ENCODE data around the gene PHLPP1. TPM values are rescaled to one million over a fixed set of nuclear protein-coding genes. Genes with fewer than 3 reads are reported as not detected.
A peak's percentile ranks its signal among the peaks of the same experiment; 100 is the strongest.

The PHLPP1 gene
- total and polyA plus RNA-seq, 8 donors = 2.9 to 14.7 (median 8.3) TPM

GRCh38 chr18:63002803-63003445 lies 287.6 kb downstream of the PHLPP1 start:
- TF ChIP-seq CTCF (IDR thresholded peaks at IDR 0.05) = no peak
- no peak for FAIRE-seq

GRCh38 chr18:63003899-63004298 lies 288.6 kb downstream of the PHLPP1 start:
- DNase-seq (no peak), ATAC-seq (no peak), FAIRE-seq (no peak)
- WGBS, 2 donors = 87 to 98% methylated on average over 5 of the region's 5 CpGs
- Histone ChIP-seq H3K27ac (no peak overlapping the region), H3K4me1 (peaks cover 0 to 7% (median 0%) of the 10 kb centered on the region in 3 donors), H3K36me3 (no peaks in the 10 kb centered on the region), H3K27me3 (no peaks in the 10 kb centered on the region), H3K4me3 (no peak overlapping the region), H3K9me3 (no peaks in the 10 kb centered on the region)
- intact Hi-C loops (cut with DNase I) = no loop called here
- TF ChIP-seq CTCF (IDR thresholded peaks at IDR 0.05) = no peak

More at GRCh38 chr18:63002803-63003445, 287.6 kb downstream of the PHLPP1 start:
- WGBS, 2 donors = 75 to 77% methylated on average over 9 of the region's 9 CpGs
- H3K4me1 ChIP-seq = peaks cover 0 to 7% (median 0%) of the 10 kb centered on the region in 3 donors
- H3K36me3 ChIP-seq = no peaks in the 10 kb centered on the region
- no peaks in the 10 kb centered on the region for H3K27me3 ChIP-seq
- no peak for ATAC-seq
- no peak overlapping the region for H3K27ac ChIP-seq
- no peak overlapping the region for H3K4me3 ChIP-seq
- no peak for DNase-seq
- H3K9me3 ChIP-seq = no peaks in the 10 kb centered on the region
- intact Hi-C loops (cut with DNase I) = no loop called here

- no peaks in the 10 kb centered on the region for H3K9me3 ChIP-seq
- WGBS, 2 donors = 71 to 76% methylated on average over 9 of the region's 9 CpGs
- H3K27ac ChIP-seq = no peak overlapping the region
- intact Hi-C loops (cut with DNase I) = no loop called here
- peaks cover 0 to 2% (median 0%) of the 10 kb centered on the region in 3 donors for H3K4me1 ChIP-seq
- DNase-seq = no peak
- no peak for FAIRE-seq
- peak in 2 of 4 donors; percentile 29 to 43 for ATAC-seq
- no peaks in the 10 kb centered on the region for H3K27me3 ChIP-seq
- no peak for TF ChIP-seq CTCF (IDR thresholded peaks at IDR 0.05)
- no peak overlapping the region for H3K4me3 ChIP-seq
- H3K36me3 ChIP-seq = no peaks in the 10 kb centered on the region
These were observed 289.2 kb downstream of the PHLPP1 start for GRCh38 chr18:63004466-63005089.

DNA sequence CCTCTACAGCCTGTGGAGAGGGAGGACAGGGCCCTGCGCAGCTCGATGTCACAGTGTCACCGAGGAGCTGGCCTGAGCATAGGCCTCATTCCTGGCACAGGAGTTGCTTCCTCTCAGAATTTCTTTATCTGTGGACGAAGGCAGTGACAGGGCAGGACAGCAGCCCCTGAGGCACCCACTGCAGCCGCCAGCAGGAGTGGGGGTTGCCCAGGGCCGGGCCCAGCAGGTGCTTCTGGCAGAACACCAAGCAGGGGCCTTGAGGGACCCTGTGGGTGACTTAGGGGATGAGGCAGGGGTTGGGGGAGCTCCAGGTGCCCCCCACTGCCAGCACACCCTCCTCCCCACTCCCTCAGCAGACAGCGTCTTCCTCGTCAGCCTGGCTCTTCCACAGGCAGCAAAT lies 290.0 kb downstream of the PHLPP1 start:
- no peak for ATAC-seq
- no peak overlapping the region for H3K4me3 ChIP-seq
- intact Hi-C loops (cut with DNase I) = no loop called here
- TF ChIP-seq CTCF (IDR thresholded peaks at IDR 0.05) = no peak
- no peaks in the 10 kb centered on the region for H3K9me3 ChIP-seq
- no peak for FAIRE-seq
- DNase-seq = no peak
- 72 to 74% methylated on average over 8 of the region's 8 CpGs for WGBS, 2 donors
- H3K27me3 ChIP-seq = no peaks in the 10 kb centered on the region
- H3K27ac ChIP-seq = no peak overlapping the region
- H3K4me1 ChIP-seq = no peaks in the 10 kb centered on the region
- H3K36me3 ChIP-seq = no peaks in the 10 kb centered on the region

GRCh38 chr18:63007231-63007630 lies 291.9 kb downstream of the PHLPP1 start:
- Histone ChIP-seq H3K9me3 (no peaks in the 10 kb centered on the region), H3K4me3 (no peak overlapping the region), H3K36me3 (no peaks in the 10 kb centered on the region), H3K4me1 (no peaks in the 10 kb centered on the region), H3K27me3 (no peaks in the 10 kb centered on the region), H3K27ac (no peak overlapping the region)
- whole genome bisulfite sequencing, 2 donors = 77 to 85% methylated on average over 3 of the region's 3 CpGs
- TF ChIP-seq CTCF (IDR thresholded peaks at IDR 0.05) = no peak
- DNase-seq = no peak
- ATAC-seq = no peak
- no peak for FAIRE-seq
- intact Hi-C loops (cut with DNase I) = no loop called here
